H1 (cell line): ENCODE measurements around the gene WDFY3. TPM values are rescaled to one million over a fixed set of nuclear protein-coding genes. Genes with fewer than 3 reads are reported as not detected.

Experiments
- CHD7 ChIP-seq: fragments of 300-600 bp; sonication (generic); IDR thresholded peaks from 2 replicates; pipeline ENCODE4 v1.7.1; 2012; ENCODE audit warnings: low read length, moderate library complexity, mild to moderate bottlenecking, inconsistent platforms; ENCODE audit not compliant: insufficient replicate concordance
- JUN ChIP-seq: IDR thresholded peaks from 2 replicates; pipeline ENCODE4 v1.6.1; 2011; ENCODE audit warnings: low read depth, mild to moderate bottlenecking, improper control_type of control experiment, low read length
- KDM5A ChIP-seq: fragments of 200-600 bp; IDR thresholded peaks from 2 replicates; pipeline ENCODE4 v1.7.1; 2012; ENCODE audit warnings: mild to moderate bottlenecking, low read length, inconsistent platforms, mixed read lengths
- MAFK ChIP-seq: IDR thresholded peaks from 2 replicates; pipeline ENCODE4 v1.6.1; 2012; ENCODE audit warnings: low read depth, mild to moderate bottlenecking, improper control_type of control experiment, low read length
- NANOG ChIP-seq: IDR thresholded peaks from 2 replicates; pipeline ENCODE4 v1.6.1; 2011; ENCODE audit warnings: low read length, low read depth, mild to moderate bottlenecking, inconsistent platforms; ENCODE audit not compliant: insufficient read depth, poor library complexity, severe bottlenecking
- PHF8 ChIP-seq: fragments of 200-600 bp; sonication (generic); conservative IDR thresholded peaks from 2 replicates; pipeline ENCODE4 v1.7.1; 2012; ENCODE audit warnings: low read depth, mild to moderate bottlenecking, inconsistent platforms, low read length, moderate library complexity
- POU5F1 ChIP-seq: IDR thresholded peaks from 2 replicates; pipeline ENCODE4 v1.6.1; 2011; ENCODE audit warnings: low read depth, mild to moderate bottlenecking, low read length, moderate library complexity
- RXRA ChIP-seq: IDR thresholded peaks from 2 replicates; pipeline ENCODE4 v1.6.1; 2011; ENCODE audit warnings: low read depth, mild to moderate bottlenecking, low read length, moderate library complexity; ENCODE audit not compliant: insufficient read depth
- SAP30 ChIP-seq: fragments of 300-600 bp; sonication (generic); IDR thresholded peaks from 2 replicates; pipeline ENCODE4 v1.7.1; 2012; ENCODE audit warnings: low read length, moderate library complexity, mild to moderate bottlenecking, inconsistent platforms; ENCODE audit not compliant: insufficient read depth, insufficient replicate concordance
- SIN3A ChIP-seq, 2 experiments: IDR thresholded peaks in 1 of 2; conservative IDR thresholded peaks in 1 of 2; 2 replicates each; pipeline ENCODE4 v1.6.1; 2011 to 2012; ENCODE audit warnings: low read length in 2 of 2, improper control_type of control experiment in 1 of 2, low read depth in 1 of 2, mild to moderate bottlenecking in 1 of 2
- TAF1 ChIP-seq: IDR thresholded peaks from 2 replicates; pipeline ENCODE4 v1.6.1; 2011; ENCODE audit warnings: mild to moderate bottlenecking, low read depth, low read length
- TAF7 ChIP-seq: optimal IDR thresholded peaks from 2 replicates; pipeline ENCODE3; 2011; ENCODE audit warnings: low read depth, mild to moderate bottlenecking, inconsistent platforms, low read length, moderate library complexity, borderline replicate concordance
- polyA plus RNA-seq, 7 experiments: library from polyadenylated mRNA; depleted of rRNA in 3 of 7; stranded (reverse) in 5 of 7; unstranded in 2 of 7; fragments of >200 nt in 5 of 7; fragments of 200-250 nt in 2 of 7; gene quantifications; 1 replicate in 5 of 7; 2 replicates in 1 of 7; 4 replicates in 1 of 7; pipeline versions ENCODE4 v1.2.1 to v1.2.3, GENCODE V29; 2011 to 2013; ENCODE audit warnings: missing spikeins in 2 of 7, mixed read lengths in 2 of 7
- total RNA-seq: library from RNA; stranded (reverse); fragmentation: NEBNext Ultra II Directional; extraction: Animal tissue kit (Norgen Biotek cat#: 25700); gene quantifications from 2 replicates; pipeline ENCODE4 v1.2.1, GENCODE V29; 2021

WDFY3 gene
- total and polyA plus RNA-seq, 2 of the 8 experiments (the other 6 are each of a cell fraction or from before 2014, with no cell fraction given): 25.6 to 62.4 TPM

- TF ChIP-seq CHD7 (no peak), MAFK (no peak), NANOG (no peak), TAF1 (no peak), SAP30 (no peak), TAF7 (no peak), RXRA (no peak), SIN3A (conservative IDR thresholded peaks at IDR 0.05 in 1 of 2, IDR thresholded peaks at IDR 0.05 in 1 of 2; ENCODE audit: low read depth in 1 of 2, low read length in 2 of 2) (no peak), KDM5A (no peak), PHF8 (no peak), JUN (no peak), POU5F1 (no peak)
Observed at GRCh38 chr4:84837751-84838150, 128.7 kb downstream of the WDFY3 start (continued).
